NCI-H748 (cell line): ENCODE measurements around the gene KIAA1328.

Experiments used
- DNase-seq: peaks from one replicate; lab custom pipeline; 2025; ENCODE audit not compliant: unreplicated experiment; lab: John Stamatoyannopoulos, UW

Gene KIAA1328

GRCh38 chr18:37135177-37135576 is 306.2 kb downstream of the KIAA1328 start:
- no peak for DNase-seq

- DNase-seq: peak; percentile 11
These were observed 309.5 kb downstream of the KIAA1328 start for GRCh38 chr18:37138456-37138855.

- DNase-seq: no peak
These were observed 310.9 kb downstream of the KIAA1328 start for GRCh38 chr18:37139876-37140275.

GRCh38 chr18:37144921-37145320 is 316.0 kb downstream of the KIAA1328 start:
- no peak for DNase-seq

GRCh38 chr18:37156330-37156942 is 327.5 kb downstream of the KIAA1328 start:
- DNase-seq: no peak

GRCh38 chr18:37160038-37160820 is 331.3 kb downstream of the KIAA1328 start:
- DNase-seq: no peak

- DNase-seq: no peak
These were observed 332.6 kb downstream of the KIAA1328 start for GRCh38 chr18:37161491-37161890.

GRCh38 chr18:37162551-37162950 is 333.6 kb downstream of the KIAA1328 start:
- no peak for DNase-seq

GRCh38 chr18:37163119-37163518 is 334.2 kb downstream of the KIAA1328 start:
- no peak for DNase-seq

GRCh38 chr18:37166491-37166890 is 337.6 kb downstream of the KIAA1328 start:
- DNase-seq: no peak

GRCh38 chr18:37166966-37167365 is 338.0 kb downstream of the KIAA1328 start:
- peak; percentile 9 for DNase-seq

- no peak for DNase-seq
These were observed 342.1 kb downstream of the KIAA1328 start for GRCh38 chr18:37170984-37171383.

GRCh38 chr18:37173384-37173783 is 344.5 kb downstream of the KIAA1328 start:
- DNase-seq: no peak

GRCh38 chr18:37175727-37176620 is 347.0 kb downstream of the KIAA1328 start:
- peak; percentile 73 for DNase-seq

GRCh38 chr18:37176621-37176934 is 347.7 kb downstream of the KIAA1328 start:
- peak; percentile 19 for DNase-seq

GRCh38 chr18:37179384-37179783 is 350.5 kb downstream of the KIAA1328 start:
- DNase-seq: peak; percentile 86

GRCh38 chr18:37180086-37180485 is 351.2 kb downstream of the KIAA1328 start:
- DNase-seq: no peak

- DNase-seq: no peak
These were observed 353.6 kb downstream of the KIAA1328 start for GRCh38 chr18:37182340-37183135.

- DNase-seq: peak; percentile 54
These were observed 355.4 kb downstream of the KIAA1328 start for GRCh38 chr18:37184209-37184868.

- DNase-seq: no peak
These were observed 359.3 kb downstream of the KIAA1328 start for GRCh38 chr18:37188016-37188791.
